IPS DF 6.9 (cell line): ENCODE results near the gene ZNF714.

Experiments used
- DNase-seq: peaks from one replicate; pipeline ENCODE4 v3.0.0-alpha.2; 2013; ENCODE audit warnings: low read depth, low spot score
- H3K27ac ChIP-seq: one replicate; pipeline ENCODE4 v1.5.1; 2013; ENCODE audit warnings: low read length, control low read depth
- H3K27me3 ChIP-seq: 2 replicates; pipeline ENCODE4 v1.6.1; 2013; ENCODE audit warnings: mild to moderate bottlenecking, low read length; ENCODE audit not compliant: control insufficient read depth, insufficient read depth
- H3K36me3 ChIP-seq: 2 replicates; pipeline ENCODE4 v1.6.1; 2013; ENCODE audit warnings: low read length; ENCODE audit not compliant: control insufficient read depth, insufficient read depth
- H3K4me1 ChIP-seq: 2 replicates; pipeline ENCODE4 v1.6.1; 2013; ENCODE audit warnings: low read length; ENCODE audit not compliant: control insufficient read depth, insufficient read depth
- H3K4me3 ChIP-seq: 2 replicates; pipeline ENCODE4 v1.5.1; 2013; ENCODE audit warnings: mild to moderate bottlenecking, low read length
- H3K9me3 ChIP-seq: 2 replicates; pipeline ENCODE4 v1.6.1; 2013; ENCODE audit warnings: low read length, inconsistent platforms; ENCODE audit not compliant: control insufficient read depth, insufficient read depth
- WGBS: extraction: QIAGEN DNeasy Blood & Tissue Kit; methylation state at CpG from one replicate; pipeline ENCODE4 v1.1.7; 2013; ENCODE audit warnings: mixed read lengths, missing lambda C conversion rate; ENCODE audit not compliant: insufficient read length, insufficient coverage; 5-methylcytosine and 5-hydroxymethylcytosine counted together

The ZNF714 gene

DNA sequence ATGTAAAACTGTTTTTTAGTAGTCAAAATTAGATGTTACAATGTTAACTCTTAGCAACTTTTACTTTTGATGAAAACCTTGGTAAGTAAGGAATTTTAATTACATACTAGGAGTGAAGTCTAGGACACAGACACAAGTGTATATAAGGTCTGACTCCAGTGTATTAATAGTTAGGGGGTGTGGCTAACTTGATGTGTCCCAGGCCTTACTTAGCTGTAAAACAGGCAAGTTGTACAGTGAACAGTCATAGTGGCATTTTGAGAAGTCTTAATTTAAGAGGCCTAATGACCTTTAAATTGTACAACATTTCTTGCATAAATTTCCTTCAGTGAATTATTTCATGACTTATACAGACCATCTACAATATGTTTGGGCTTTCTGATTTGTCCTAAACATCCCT lies 66.7 kb downstream of the ZNF714 start:
- H3K36me3 ChIP-seq = peaks cover 19% of the 10 kb centered on the region; the same call in 1 of the 2 replicates
- DNase-seq = no peak
- H3K9me3 ChIP-seq = no peaks in the 10 kb centered on the region
- no peaks in the 10 kb centered on the region for H3K27me3 ChIP-seq
- H3K4me1 ChIP-seq = no peaks in the 10 kb centered on the region
- H3K4me3 ChIP-seq = no peak overlapping the region
- H3K27ac ChIP-seq = no peak overlapping the region

DNA sequence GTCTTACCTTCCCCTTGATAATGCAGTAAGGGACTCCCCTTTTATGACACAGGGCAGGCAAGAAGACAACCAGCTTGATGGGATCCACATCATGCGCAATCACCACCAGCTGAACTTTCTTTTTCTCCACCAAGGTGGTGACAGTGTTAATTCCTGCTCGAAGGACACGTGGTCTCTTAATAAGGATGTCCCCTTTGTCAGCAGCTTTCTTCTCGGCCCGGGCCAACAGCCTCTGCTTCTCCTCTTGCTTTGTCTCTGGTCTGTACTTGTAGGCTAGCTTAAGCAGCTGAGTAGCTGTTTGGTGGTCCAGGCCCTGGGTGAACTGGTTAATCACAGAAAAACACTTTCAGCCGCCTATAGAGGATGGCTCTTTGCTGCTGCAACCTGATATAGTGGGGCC lies 67.9 kb downstream of the ZNF714 start:
- Histone ChIP-seq H3K9me3 (no peaks in the 10 kb centered on the region), H3K27ac (no peak overlapping the region), H3K36me3 (peaks cover 17% of the 10 kb centered on the region; the same call in 1 of the 2 replicates), H3K4me3 (no peak overlapping the region), H3K27me3 (no peaks in the 10 kb centered on the region), H3K4me1 (no peaks in the 10 kb centered on the region)
- WGBS = no CpG with 5 or more reads among the region's 6 CpGs
- DNase-seq = no peak

DNA sequence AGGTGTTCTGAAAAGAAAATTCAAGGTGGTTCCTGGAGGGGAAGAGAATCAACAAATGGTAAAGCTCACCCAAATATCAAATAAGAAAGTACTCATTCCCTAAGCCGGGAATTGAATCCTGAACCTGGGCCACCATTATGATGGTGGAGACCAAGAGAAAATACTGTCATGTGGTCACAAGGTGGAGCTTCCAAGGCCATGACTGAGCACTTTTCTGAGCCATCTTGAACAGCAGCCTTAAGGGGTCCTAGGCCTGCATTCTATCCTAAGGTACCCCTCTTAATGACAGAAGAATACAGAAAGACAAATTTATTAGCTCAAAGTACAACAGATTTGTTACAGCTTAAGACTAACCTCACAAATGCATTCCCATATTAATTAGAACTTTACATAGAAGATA lies 69.5 kb downstream of the ZNF714 start:
- no peaks in the 10 kb centered on the region for H3K27me3 ChIP-seq
- no peaks in the 10 kb centered on the region for H3K4me1 ChIP-seq
- H3K4me3 ChIP-seq = no peak overlapping the region
- no peak overlapping the region for H3K27ac ChIP-seq
- H3K9me3 ChIP-seq = no peaks in the 10 kb centered on the region
- H3K36me3 ChIP-seq = peaks cover 16% of the 10 kb centered on the region; the same call in 1 of the 2 replicates
- no peak for DNase-seq
- WGBS = no CpG with 5 or more reads among the region's 1 CpG

DNA sequence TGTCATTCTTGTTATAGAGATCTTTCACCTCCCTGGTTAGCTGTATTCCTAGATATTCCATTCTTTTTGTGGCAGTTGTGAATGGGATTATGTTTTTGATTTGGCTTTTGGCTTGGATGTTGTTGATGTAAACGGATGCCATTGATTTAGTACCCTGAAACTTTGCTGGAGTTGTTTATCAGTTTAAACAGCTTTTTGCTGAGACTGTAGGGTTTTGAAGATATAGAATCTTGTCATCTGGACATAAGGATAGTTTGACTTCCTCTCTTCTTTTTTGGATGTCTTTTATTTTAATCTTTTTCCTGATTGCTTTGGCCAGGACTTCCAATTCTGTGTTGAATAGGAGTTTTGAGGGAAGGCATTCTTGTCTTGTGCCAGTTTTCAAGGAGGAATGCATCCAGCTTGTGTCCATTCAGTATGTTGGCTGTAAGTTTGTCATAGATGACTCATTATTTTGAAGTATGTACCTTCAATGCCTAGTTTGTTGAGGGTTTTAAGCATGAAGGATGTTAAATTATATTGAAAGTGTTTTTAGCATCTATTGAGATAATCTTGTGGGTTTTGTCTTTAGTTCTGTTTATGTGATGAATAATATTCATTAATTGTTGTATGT lies 76.6 kb downstream of the ZNF714 start:
- H3K36me3 ChIP-seq = no peaks in the 10 kb centered on the region
- WGBS = no CpG with 5 or more reads among the region's 1 CpG
- no peaks in the 10 kb centered on the region for H3K4me1 ChIP-seq
- no peak for DNase-seq
- no peaks in the 10 kb centered on the region for H3K9me3 ChIP-seq
- H3K4me3 ChIP-seq = no peak overlapping the region
- no peaks in the 10 kb centered on the region for H3K27me3 ChIP-seq
- no peak overlapping the region for H3K27ac ChIP-seq

DNA sequence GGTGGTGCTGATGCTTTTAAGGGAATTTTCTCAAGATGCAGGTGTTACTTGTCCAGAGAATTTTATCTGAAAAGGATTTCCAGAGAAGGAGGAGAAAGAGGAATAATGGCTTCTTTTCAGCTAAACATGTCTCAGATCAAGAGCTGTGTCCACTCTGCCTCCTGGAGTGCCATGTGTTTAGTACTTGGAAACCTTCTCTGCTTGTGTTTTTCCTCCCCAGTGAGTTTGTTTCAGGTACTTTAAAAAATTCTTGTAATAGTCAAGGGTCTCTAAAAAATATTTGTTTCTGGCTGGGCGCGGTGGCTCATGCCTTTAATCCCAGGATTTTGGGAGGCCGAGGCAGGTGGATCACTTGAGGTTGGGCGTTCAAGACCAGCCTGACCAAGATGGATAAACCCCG lies 82.5 kb downstream of the ZNF714 start:
- DNase-seq = no peak
- Histone ChIP-seq H3K4me3 (no peak overlapping the region), H3K27ac (no peak overlapping the region), H3K9me3 (no peaks in the 10 kb centered on the region), H3K4me1 (no peaks in the 10 kb centered on the region), H3K27me3 (no peaks in the 10 kb centered on the region), H3K36me3 (no peaks in the 10 kb centered on the region)
- WGBS = no CpG with 5 or more reads among the region's 5 CpGs

DNA sequence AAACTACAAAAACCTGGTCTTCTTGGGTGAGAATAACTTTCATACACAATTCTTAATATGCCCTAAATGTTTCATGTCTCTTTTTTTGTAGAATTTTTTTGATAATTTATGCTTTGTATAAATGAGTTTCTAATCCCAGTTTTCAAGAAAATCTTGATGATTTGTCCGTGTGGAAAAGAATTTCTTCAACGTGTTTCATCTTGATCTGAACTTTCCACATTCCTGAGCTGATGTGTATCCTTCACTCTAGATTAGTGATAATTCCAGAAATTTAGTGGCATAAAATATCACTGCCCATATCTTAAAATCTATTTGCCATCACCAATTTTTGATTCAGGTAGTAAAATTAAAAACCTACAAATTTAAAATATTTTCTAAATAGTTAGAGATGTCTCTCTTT lies 84.4 kb downstream of the ZNF714 start:
- 0 out of 2 replicates have a peak, but pooled peaks cover 2% of the 10 kb centered on the region for H3K36me3 ChIP-seq
- no peak overlapping the region for H3K4me3 ChIP-seq
- no peaks in the 10 kb centered on the region for H3K4me1 ChIP-seq
- H3K27ac ChIP-seq = no peak overlapping the region
- no CpG with 5 or more reads among the region's 2 CpGs for WGBS
- DNase-seq = no peak
- H3K9me3 ChIP-seq = no peaks in the 10 kb centered on the region
- no peaks in the 10 kb centered on the region for H3K27me3 ChIP-seq
